HL-60 (cell line): ENCODE data around the gene GLIPR2.

Source experiments
- DNase-seq, 2 experiments: peaks; one replicate each; pipeline ENCODE4 v3.0.0-alpha.2; 2010 to 2020; ENCODE audit warnings: low read depth in 1 of 2, low spot score in 1 of 2
- H3K27ac ChIP-seq: fragments of 250-450 bp; sonication (Bioruptor Pico); replicated peaks from 2 replicates; pipeline ENCODE4 v1.5.1; 2020; ENCODE audit warnings: mild to moderate bottlenecking, moderate library complexity
- H3K27me3 ChIP-seq: fragments of 250-450 bp; sonication (Bioruptor Pico); 2 replicates; pipeline ENCODE4 v1.5.1; 2021; ENCODE audit warnings: mild to moderate bottlenecking, moderate library complexity; ENCODE audit not compliant: insufficient read depth, poor library complexity, severe bottlenecking
- H3K4me3 ChIP-seq: replicated peaks from 2 replicates; pipeline ENCODE4 v1.5.1; 2011; ENCODE audit warnings: mild to moderate bottlenecking, control low read depth, low read length; ENCODE audit not compliant: insufficient read depth
- CTCF ChIP-seq: IDR thresholded peaks from one replicate; pipeline ENCODE4 v1.5.1; 2011; ENCODE audit warnings: low read length, control low read depth, inconsistent platforms; ENCODE audit not compliant: insufficient read depth
- GABPA ChIP-seq: IDR thresholded peaks from 2 replicates; pipeline ENCODE4 v1.6.1; 2012; ENCODE audit warnings: low read depth
- POLR2AphosphoS5 ChIP-seq: IDR thresholded peaks from 2 replicates; pipeline ENCODE4 v1.6.1; 2012; ENCODE audit warnings: low read depth
- REST ChIP-seq: IDR thresholded peaks from 2 replicates; pipeline ENCODE4 v1.6.1; 2012; ENCODE audit warnings: low read depth; ENCODE audit not compliant: insufficient replicate concordance
- SPI1 ChIP-seq: IDR thresholded peaks from 2 replicates; pipeline ENCODE4 v1.6.1; 2012; ENCODE audit warnings: low read depth, mild to moderate bottlenecking, borderline replicate concordance

Gene GLIPR2

GRCh38 chr9:36190388-36191289 lies 54.1 kb downstream of the GLIPR2 start, which contains the start of gene CLTA:
CLTA (plus strand) TSS chr9:36190921; CDS start chr9:36191057, 136 bp downstream.
- Histone ChIP-seq H3K4me3 (peak within 1 kb of the TSS; percentile 69), H3K27me3 (no peaks in the 10 kb centered on the region), H3K27ac (peak within 1 kb of the TSS; percentile 88)
- peak; percentile 99 for DNase-seq
- TF ChIP-seq REST: peak; percentile 13
- no peak for TF ChIP-seq CTCF
- peak; percentile 83 for TF ChIP-seq GABPA
- peak; percentile 79; the same call in 1 of the 2 replicates for TF ChIP-seq SPI1
- peak; percentile 95 for TF ChIP-seq POLR2AphosphoS5

- H3K27ac ChIP-seq: peak overlapping the region; percentile 88
- TF ChIP-seq GABPA (no peak), CTCF (no peak), REST (no peak), SPI1 (no peak), POLR2AphosphoS5 (no peak)
- peak in 1 of 2 experiments; percentile 37 for DNase-seq
- peak overlapping the region; percentile 69 for H3K4me3 ChIP-seq
- no peaks in the 10 kb centered on the region for H3K27me3 ChIP-seq
Observed at GRCh38 chr9:36191290-36191645, 54.7 kb downstream of the GLIPR2 start.

GRCh38 chr9:36191686-36192085 lies 55.2 kb downstream of the GLIPR2 start:
- Histone ChIP-seq H3K27ac (peak overlapping the region; percentile 88), H3K4me3 (peak overlapping the region; percentile 69), H3K27me3 (no peaks in the 10 kb centered on the region)
- DNase-seq: no peak
- no peak for TF ChIP-seq CTCF
- TF ChIP-seq REST: no peak
- no peak for TF ChIP-seq SPI1
- no peak for TF ChIP-seq GABPA
- TF ChIP-seq POLR2AphosphoS5: no peak
